ENCODE results near the gene AMPD3. TPM values are rescaled to one million over a fixed set of nuclear protein-coding genes. Genes with fewer than 3 reads are reported as not detected.

AMPD3 gene
- total RNA-seq, 2 donors from 2014 or later = 20.0 to 22.1 TPM

DNA sequence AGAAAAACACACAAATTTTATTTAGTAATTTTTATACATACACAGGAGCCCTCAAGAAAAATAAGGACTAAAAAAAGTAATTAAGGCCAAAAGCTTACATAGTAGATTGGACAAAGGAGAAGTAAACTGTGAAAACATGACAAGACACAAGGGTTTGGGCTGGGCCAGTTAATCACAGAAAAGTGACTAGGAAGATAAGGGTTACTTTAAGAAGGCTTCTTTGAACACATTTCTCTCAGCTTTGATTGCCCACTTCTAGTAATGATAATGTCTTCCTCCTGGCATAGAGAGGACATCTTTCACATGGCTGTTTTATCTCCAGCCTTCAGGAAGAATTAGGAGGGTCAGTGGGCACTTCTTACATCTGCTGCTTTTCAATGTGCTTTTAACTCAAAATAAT lies 82.5 kb downstream of the AMPD3 start:
- Histone ChIP-seq H3K4me3 (no peak overlapping the region), H3K36me3 (no peaks in the 10 kb centered on the region), H3K4me1 (replicated peaks) (peaks cover 2% of the 10 kb centered on the region), H3K27ac (no peak overlapping the region), H3K27me3 (replicated peaks; ENCODE audit: insufficient read depth) (no peaks in the 10 kb centered on the region), H3K9me3 (no peaks in the 10 kb centered on the region)
- intact Hi-C loops (cut with DNase I) = no loop called here
- DNase-seq (ENCODE audit: low spot score) = no peak
- no peak for TF ChIP-seq POLR2AphosphoS5 (IDR thresholded peaks at IDR 0.05)
- no peak for TF ChIP-seq POLR2A (IDR thresholded peaks at IDR 0.05)

DNA sequence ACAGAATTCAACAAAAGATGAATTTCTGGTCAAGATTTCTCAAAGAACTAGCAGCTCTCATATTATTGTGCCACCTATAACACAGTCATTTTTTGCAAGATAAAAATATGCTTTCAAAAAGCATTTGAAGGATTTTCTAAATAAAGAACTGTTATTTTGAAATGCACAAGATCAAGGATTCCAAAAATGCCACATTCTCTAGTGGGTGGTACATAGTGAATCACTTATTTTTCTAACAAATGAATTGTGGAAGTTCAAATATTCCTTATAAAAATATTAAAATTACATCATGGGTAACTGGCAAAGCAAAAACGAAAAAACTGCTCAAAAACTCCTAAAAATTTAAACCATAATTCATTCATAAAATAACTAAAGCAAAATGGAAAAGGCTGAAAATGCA lies 83.9 kb downstream of the AMPD3 start:
- DNase-seq (ENCODE audit: low spot score) = no peak
- TF ChIP-seq POLR2AphosphoS5 (IDR thresholded peaks at IDR 0.05) = no peak
- no peak for TF ChIP-seq POLR2A (IDR thresholded peaks at IDR 0.05)
- TF ChIP-seq, protein P1, sequence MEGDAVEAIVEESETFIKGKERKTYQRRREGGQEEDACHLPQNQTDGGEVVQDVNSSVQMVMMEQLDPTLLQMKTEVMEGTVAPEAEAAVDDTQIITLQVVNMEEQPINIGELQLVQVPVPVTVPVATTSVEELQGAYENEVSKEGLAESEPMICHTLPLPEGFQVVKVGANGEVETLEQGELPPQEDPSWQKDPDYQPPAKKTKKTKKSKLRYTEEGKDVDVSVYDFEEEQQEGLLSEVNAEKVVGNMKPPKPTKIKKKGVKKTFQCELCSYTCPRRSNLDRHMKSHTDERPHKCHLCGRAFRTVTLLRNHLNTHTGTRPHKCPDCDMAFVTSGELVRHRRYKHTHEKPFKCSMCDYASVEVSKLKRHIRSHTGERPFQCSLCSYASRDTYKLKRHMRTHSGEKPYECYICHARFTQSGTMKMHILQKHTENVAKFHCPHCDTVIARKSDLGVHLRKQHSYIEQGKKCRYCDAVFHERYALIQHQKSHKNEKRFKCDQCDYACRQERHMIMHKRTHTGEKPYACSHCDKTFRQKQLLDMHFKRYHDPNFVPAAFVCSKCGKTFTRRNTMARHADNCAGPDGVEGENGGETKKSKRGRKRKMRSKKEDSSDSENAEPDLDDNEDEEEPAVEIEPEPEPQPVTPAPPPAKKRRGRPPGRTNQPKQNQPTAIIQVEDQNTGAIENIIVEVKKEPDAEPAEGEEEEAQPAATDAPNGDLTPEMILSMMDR (IDR thresholded peaks at IDR 0.05) = no peak
- peaks cover 2% of the 10 kb centered on the region for H3K4me1 ChIP-seq (replicated peaks)
- no peaks in the 10 kb centered on the region for H3K27me3 ChIP-seq (replicated peaks; ENCODE audit: insufficient read depth)
- no peaks in the 10 kb centered on the region for H3K36me3 ChIP-seq
- no peak overlapping the region for H3K4me3 ChIP-seq
- intact Hi-C loops (cut with DNase I) = no loop called here
- no peak overlapping the region for H3K27ac ChIP-seq
- H3K9me3 ChIP-seq = no peaks in the 10 kb centered on the region
- 82% methylated on average over 1 of the region's 1 CpG for WGBS

DNA sequence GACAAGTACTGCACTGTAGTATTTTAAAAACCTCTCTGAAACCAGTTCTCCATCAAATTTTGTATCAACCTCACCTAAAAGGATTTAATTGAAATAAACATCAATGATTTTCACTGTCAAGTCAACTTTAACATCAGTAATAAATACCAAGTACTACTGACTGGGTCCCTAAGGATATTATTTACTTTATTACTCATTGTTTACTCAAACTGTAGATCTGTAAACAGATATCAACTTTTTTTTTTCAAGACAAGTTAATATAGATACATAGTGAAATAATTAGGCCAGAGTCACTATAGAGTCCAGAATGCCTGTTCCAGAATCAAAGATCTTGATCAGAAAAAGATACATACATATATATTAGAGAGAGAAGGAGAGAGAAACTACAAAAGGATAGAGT lies 84.3 kb downstream of the AMPD3 start:
- peaks cover 2% of the 10 kb centered on the region for H3K4me1 ChIP-seq (replicated peaks)
- no peak overlapping the region for H3K4me3 ChIP-seq
- DNase-seq (ENCODE audit: low spot score) = no peak
- no peak overlapping the region for H3K27ac ChIP-seq
- no peaks in the 10 kb centered on the region for H3K27me3 ChIP-seq (replicated peaks; ENCODE audit: insufficient read depth)
- H3K36me3 ChIP-seq = no peaks in the 10 kb centered on the region
- H3K9me3 ChIP-seq = no peaks in the 10 kb centered on the region
- TF ChIP-seq, protein P1 (IDR thresholded peaks at IDR 0.05) = no peak
- no peak for TF ChIP-seq POLR2AphosphoS5 (IDR thresholded peaks at IDR 0.05)
- TF ChIP-seq POLR2A (IDR thresholded peaks at IDR 0.05) = no peak
- intact Hi-C loops (cut with DNase I) = no loop called here

DNA sequence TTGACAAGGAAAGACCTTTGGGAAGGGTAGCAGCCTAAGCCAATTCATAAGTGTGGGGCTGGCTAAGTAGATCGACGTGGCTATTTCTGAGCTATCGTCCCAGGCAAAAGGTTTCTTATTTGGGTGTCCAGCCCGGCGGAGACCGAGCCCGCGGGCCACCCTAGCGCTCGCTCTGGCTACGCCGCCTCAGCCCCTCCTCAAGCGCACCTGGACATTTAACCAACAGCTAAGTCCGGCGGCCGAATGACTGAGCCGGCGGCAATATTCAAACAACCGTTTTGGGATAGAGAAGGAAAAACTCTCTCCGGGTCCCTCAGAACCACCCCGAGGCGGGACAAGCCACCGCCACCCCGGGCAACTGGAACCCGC lies 85.5 kb downstream of the AMPD3 start:
- no peaks in the 10 kb centered on the region for H3K9me3 ChIP-seq

DNA sequence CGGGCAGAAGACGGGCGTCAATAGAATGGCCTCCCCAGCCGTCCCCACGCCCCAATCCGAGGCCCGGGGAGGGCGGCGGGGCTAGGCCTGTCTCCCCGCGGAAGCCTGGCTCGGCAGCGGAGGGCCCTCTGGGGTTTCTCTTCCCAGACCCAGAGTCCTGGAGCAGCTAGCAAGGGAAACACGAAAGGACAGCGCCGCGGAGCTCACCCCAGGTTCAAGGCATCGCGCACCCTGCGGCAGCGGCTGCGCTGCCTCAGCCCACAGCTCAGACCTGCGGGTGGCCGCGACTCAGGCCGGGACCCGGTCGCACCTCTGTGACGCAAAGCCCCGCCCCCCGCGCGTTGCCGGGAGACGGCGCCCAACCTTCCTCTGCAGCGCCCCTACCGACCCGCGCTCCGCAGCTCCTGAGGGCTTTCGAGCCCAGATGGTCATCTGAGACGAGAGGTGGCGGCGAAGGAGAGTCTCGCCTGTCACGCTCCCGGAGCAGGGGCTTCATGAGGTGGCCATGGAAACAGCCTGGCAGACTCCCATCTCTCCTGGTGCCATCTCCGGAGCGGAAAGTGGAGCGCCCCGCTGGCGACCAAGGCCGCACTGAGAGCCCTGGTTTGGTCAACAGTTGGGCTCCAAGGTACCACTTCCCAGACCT lies 86.0 kb downstream of the AMPD3 start, which contains the start of gene RNF141:
Gene RNF141, minus strand, starts transcription at position 273 of the 646 bp plus-strand sequence. CDS start 7,029 bp downstream, outside the sequence.
- Histone ChIP-seq H3K27ac (peak within 1 kb of the TSS; percentile 93 to 95), H3K4me1 (replicated peaks) (peaks cover 2% of the 10 kb centered on the region), H3K4me3 (peak within 1 kb of the TSS; percentile 82 to 87), H3K9me3 (no peaks in the 10 kb centered on the region), H3K27me3 (replicated peaks; ENCODE audit: insufficient read depth) (no peaks in the 10 kb centered on the region), H3K36me3 (no peaks in the 10 kb centered on the region)
- under 1% methylated on average over 35 of the region's 54 CpGs for WGBS
- intact Hi-C loops (cut with DNase I) = no loop called here
- TF ChIP-seq POLR2AphosphoS5 (IDR thresholded peaks at IDR 0.05) (peak; percentile 96), POLR2A (IDR thresholded peaks at IDR 0.05) (peak; percentile 96)
- TF ChIP-seq, protein P1 (IDR thresholded peaks at IDR 0.05) = peak; percentile 82 to 97 (median 89)
- DNase-seq (ENCODE audit: low spot score) = peak; percentile 94

More for the DNA sequence above, 85.5 kb downstream of the AMPD3 start:
- DNase-seq (ENCODE audit: low spot score) = peak; percentile 55
- peaks cover 2% of the 10 kb centered on the region for H3K4me1 ChIP-seq (replicated peaks)
- 0% methylated on average over 10 of the region's 25 CpGs for WGBS
- no peaks in the 10 kb centered on the region for H3K36me3 ChIP-seq
- intact Hi-C loops (cut with DNase I) = no loop called here
- H3K27me3 ChIP-seq (replicated peaks; ENCODE audit: insufficient read depth) = no peaks in the 10 kb centered on the region
- H3K4me3 ChIP-seq = peak overlapping the region; percentile 82 to 87
- TF ChIP-seq POLR2AphosphoS5 (IDR thresholded peaks at IDR 0.05) (no peak), POLR2A (IDR thresholded peaks at IDR 0.05) (no peak)
- TF ChIP-seq, protein P1 (IDR thresholded peaks at IDR 0.05) = no peak
- peak overlapping the region; percentile 93 to 95 for H3K27ac ChIP-seq
